GM19035 (cell line): ENCODE results near the gene GJB2.

Source experiments
- ATAC-seq: cut with Tn5 transposase; IDR thresholded peaks from one replicate; pipeline ENCODE4 v1.9.1; 2021; ENCODE audit not compliant: unreplicated experiment

The GJB2 gene

GRCh38 chr13:20142927-20143480 lies 49.7 kb downstream of the GJB2 start:
- ATAC-seq, result no peak

GRCh38 chr13:20142023-20142926 lies 50.5 kb downstream of the GJB2 start:
- ATAC-seq, result no peak

- ATAC-seq, result no peak
These were observed 51.3 kb downstream of the GJB2 start for GRCh38 chr13:20141238-20142022.

- ATAC-seq, result no peak
These were observed 52.3 kb downstream of the GJB2 start for GRCh38 chr13:20140487-20140886.

GRCh38 chr13:20137875-20138274 lies 54.9 kb downstream of the GJB2 start:
- ATAC-seq, result no peak
